Measurements from ENCODE around the gene PSMB10. TPM values are rescaled to one million over a fixed set of nuclear protein-coding genes. Genes with fewer than 3 reads are reported as not detected.

PSMB10 gene
- total RNA-seq: 100 to 1,000 TPM; 118 to 214 (median 165) TPM
- 209 TPM for total RNA-seq (2013)
- 13.7 to 54.5 (median 29.0) reads per million in 29 experiments for total RNA-seq

- under 1% methylated on average over 49 of the region's 54 CpGs for WGBS (ENCODE audit: insufficient coverage)
- H3K4me1 ChIP-seq (ENCODE audit: control insufficient read depth in 1 of 2, extremely low read depth in 1 of 2, insufficient read depth in 2 of 2, low read length in 2 of 2): peaks cover 6 to 53% of the 10 kb centered on the region in 2 experiments
- Mint-ChIP-seq H3K4me1 (peaks cover 40 to 52% (median 47%) of the 10 kb centered on the region in 3 donors), H3K27me3 (no peaks in the 10 kb centered on the region), H3K9me3 (no peaks in the 10 kb centered on the region), H3K4me3 (peak within 1 kb of the TSS; percentile 98 to 99 (median 99)), H3K36me3 (peaks cover 25% of the 10 kb centered on the region), H3K27ac (peak within 1 kb of the TSS; percentile 99)
- H3K9me3 ChIP-seq: no peaks in the 10 kb centered on the region
- ChIA-PET POLR2A (interaction anchor here (0.6 to 0.7 kb wide), 4 partner anchors 43 to 1792 kb away, joined by 3 to 8 read pairs (median 3); partner anchors contain the start of gene PSKH1 (in 1 of the 2)), CTCF (interaction anchor here (0.5 to 1.5 kb wide), 5 partner anchors 130 to 455 kb away, joined by 3 to 5 read pairs (median 4); partner anchors contain the start of genes ACD (in 1 of the 2), ATP6V0D1 (in 1 of the 2), RANBP10 (in 1 of the 2) and TSNAXIP1 (in 1 of the 2))
- H3K27me3 ChIP-seq (replicated peaks in 1 of 2; ENCODE audit: control insufficient read depth in 2 of 2, extremely low read depth in 1 of 2, insufficient read depth in 2 of 2, low read length in 1 of 2): no peaks in the 10 kb centered on the region
- DNase-seq (peak in 23 of 35 experiments; percentile 13 to 68 (median 34)), ATAC-seq (replicated peaks in 1 of 4) (peak; percentile 4 to 11 (median 6))
- H3K36me3 ChIP-seq (ENCODE audit: control insufficient read depth in 2 of 2, extremely low read depth in 1 of 2, insufficient read depth in 1 of 2, low read length in 1 of 2): peaks cover 8 to 35% of the 10 kb centered on the region in 2 donors
- H3K27ac ChIP-seq (ENCODE audit: low read length): peak within 1 kb of the TSS; percentile 82
- peak within 1 kb of the TSS; percentile 95 to 97 for H3K4me3 ChIP-seq (ENCODE audit: control insufficient read depth in 1 of 2, extremely low read depth in 1 of 2, low read length in 1 of 2)
Measured at GRCh38 chr16:67936124-67936879, at the start of gene PSMB10. Gene PSMB10, minus strand, starts transcription at chr16:67936850. Its CDS starts 101 bp downstream, at chr16:67936749.

GRCh38 chr16:67982011-67982696 is 45.5 kb upstream of the PSMB10 start:
- Mint-ChIP-seq H3K27me3 (peaks cover 0 to 1% of the 10 kb centered on the region in 2 donors), H3K27ac (no peak overlapping the region), H3K4me1 (peaks cover 23 to 26% (median 25%) of the 10 kb centered on the region in 3 donors), H3K9me3 (no peaks in the 10 kb centered on the region), H3K4me3 (no peak overlapping the region), H3K36me3 (no peaks in the 10 kb centered on the region)
- no peak overlapping the region for H3K4me3 ChIP-seq (ENCODE audit: control insufficient read depth in 1 of 2, extremely low read depth in 1 of 2, low read length in 1 of 2)
- no peaks in the 10 kb centered on the region for H3K36me3 ChIP-seq (ENCODE audit: control insufficient read depth in 2 of 2, extremely low read depth in 1 of 2, insufficient read depth in 1 of 2, low read length in 1 of 2)
- no peak for ATAC-seq (replicated peaks in 1 of 4)
- ChIA-PET POLR2A (no interaction called here), CTCF (interaction anchor here in 1 of 2 donors (0.6 kb wide), 1 partner anchor 153 kb away, joined by 8 read pairs; no protein-coding TSS in a partner anchor)
- 95% methylated on average over 34 of the region's 49 CpGs for WGBS (ENCODE audit: insufficient coverage)
- H3K4me1 ChIP-seq (ENCODE audit: control insufficient read depth in 1 of 2, extremely low read depth in 1 of 2, insufficient read depth in 2 of 2, low read length in 2 of 2): peaks cover 8 to 27% of the 10 kb centered on the region in 2 experiments
- no peak overlapping the region for H3K27ac ChIP-seq (ENCODE audit: low read length)
- peaks cover 0 to 11% of the 10 kb centered on the region in 2 experiments for H3K27me3 ChIP-seq (replicated peaks in 1 of 2; ENCODE audit: control insufficient read depth in 2 of 2, extremely low read depth in 1 of 2, insufficient read depth in 2 of 2, low read length in 1 of 2)
- DNase-seq: no peak
- H3K9me3 ChIP-seq: no peaks in the 10 kb centered on the region

- Mint-ChIP-seq H3K4me1 (peaks cover 23 to 26% (median 25%) of the 10 kb centered on the region in 3 donors), H3K4me3 (no peak within 1 kb of the TSS), H3K9me3 (no peaks in the 10 kb centered on the region), H3K36me3 (no peaks in the 10 kb centered on the region), H3K27me3 (peaks cover 0 to 1% of the 10 kb centered on the region in 2 donors), H3K27ac (no peak within 1 kb of the TSS)
- Histone ChIP-seq H3K9me3 (no peaks in the 10 kb centered on the region), H3K36me3 (ENCODE audit: control insufficient read depth in 2 of 2, extremely low read depth in 1 of 2, insufficient read depth in 1 of 2, low read length in 1 of 2) (no peaks in the 10 kb centered on the region), H3K27ac (ENCODE audit: low read length) (no peak within 1 kb of the TSS), H3K27me3 (replicated peaks in 1 of 2; ENCODE audit: control insufficient read depth in 2 of 2, extremely low read depth in 1 of 2, insufficient read depth in 2 of 2, low read length in 1 of 2) (peaks cover 0 to 17% of the 10 kb centered on the region in 2 experiments), H3K4me3 (ENCODE audit: control insufficient read depth in 1 of 2, extremely low read depth in 1 of 2, low read length in 1 of 2) (no peak within 1 kb of the TSS), H3K4me1 (ENCODE audit: control insufficient read depth in 1 of 2, extremely low read depth in 1 of 2, insufficient read depth in 2 of 2, low read length in 2 of 2) (peaks cover 8 to 23% of the 10 kb centered on the region in 2 experiments)
- DNase-seq (peak in 3 of 35 experiments; percentile 23 to 43 (median 38)), ATAC-seq (replicated peaks in 1 of 4) (peak in 1 of 4 experiments; percentile 17)
- CTCF ChIA-PET: no interaction called here
- POLR2A ChIA-PET: no interaction called here
- WGBS (ENCODE audit: insufficient coverage): 79% methylated on average over 41 of the region's 62 CpGs
Measured at GRCh38 chr16:67979955-67980678, 43.5 kb upstream of the PSMB10 start, which contains the start of gene DPEP3. Gene DPEP3, minus strand, starts transcription at chr16:67980499. Its CDS starts 119 bp downstream, at chr16:67980380.

- H3K27ac ChIP-seq (ENCODE audit: low read length): no peak overlapping the region
- no peaks in the 10 kb centered on the region for H3K4me1 ChIP-seq (ENCODE audit: control insufficient read depth in 1 of 2, extremely low read depth in 1 of 2, insufficient read depth in 2 of 2, low read length in 2 of 2)
- POLR2A ChIA-PET: no interaction called here
- ATAC-seq (replicated peaks in 1 of 4) (no peak), DNase-seq (no peak)
- 78% methylated on average over 6 of the region's 9 CpGs for WGBS (ENCODE audit: insufficient coverage)
- no peak overlapping the region for H3K4me3 ChIP-seq (ENCODE audit: control insufficient read depth in 1 of 2, extremely low read depth in 1 of 2, low read length in 1 of 2)
- Mint-ChIP-seq H3K27me3 (peaks cover 0 to 1% of the 10 kb centered on the region in 2 donors), H3K4me3 (no peak overlapping the region), H3K4me1 (peaks cover under 1 to 3% (median 1%) of the 10 kb centered on the region in 3 donors), H3K36me3 (no peaks in the 10 kb centered on the region), H3K27ac (no peak overlapping the region), H3K9me3 (no peaks in the 10 kb centered on the region)
- no peaks in the 10 kb centered on the region for H3K9me3 ChIP-seq
- H3K36me3 ChIP-seq (ENCODE audit: control insufficient read depth in 2 of 2, extremely low read depth in 1 of 2, insufficient read depth in 1 of 2, low read length in 1 of 2): no peaks in the 10 kb centered on the region
- CTCF ChIA-PET: interaction anchor here (0.5 to 0.6 kb wide), 2 partner anchors 28 to 162 kb away, joined by 3 to 7 read pairs; no protein-coding TSS in a partner anchor
- peaks cover 0 to 17% of the 10 kb centered on the region in 2 experiments for H3K27me3 ChIP-seq (replicated peaks in 1 of 2; ENCODE audit: control insufficient read depth in 2 of 2, extremely low read depth in 1 of 2, insufficient read depth in 2 of 2, low read length in 1 of 2)
Measured at GRCh38 chr16:67977469-67978227, 41.0 kb upstream of the PSMB10 start.

- no peaks in the 10 kb centered on the region for H3K9me3 Mint-ChIP-seq
- Histone ChIP-seq H3K4me3 (ENCODE audit: control insufficient read depth in 1 of 2, extremely low read depth in 1 of 2, low read length in 1 of 2) (no peak overlapping the region), H3K27ac (ENCODE audit: low read length) (no peak overlapping the region), H3K27me3 (replicated peaks in 1 of 2; ENCODE audit: control insufficient read depth in 2 of 2, extremely low read depth in 1 of 2, insufficient read depth in 2 of 2, low read length in 1 of 2) (peaks cover 0 to 17% of the 10 kb centered on the region in 2 experiments), H3K36me3 (ENCODE audit: control insufficient read depth in 2 of 2, extremely low read depth in 1 of 2, insufficient read depth in 1 of 2, low read length in 1 of 2) (no peaks in the 10 kb centered on the region), H3K4me1 (ENCODE audit: control insufficient read depth in 1 of 2, extremely low read depth in 1 of 2, insufficient read depth in 2 of 2, low read length in 2 of 2) (no peaks in the 10 kb centered on the region), H3K9me3 (no peaks in the 10 kb centered on the region)
- no peak for ATAC-seq (replicated peaks in 1 of 4)
- 77% methylated on average over 4 of the region's 5 CpGs for WGBS (ENCODE audit: insufficient coverage)
- H3K4me1 Mint-ChIP-seq: no peaks in the 10 kb centered on the region
- H3K36me3 Mint-ChIP-seq: no peaks in the 10 kb centered on the region
- no peak overlapping the region for H3K4me3 Mint-ChIP-seq
- ChIA-PET POLR2A (no interaction called here), CTCF (no interaction called here)
- no peak for DNase-seq
- peaks cover 0 to 1% of the 10 kb centered on the region in 2 donors for H3K27me3 Mint-ChIP-seq
- no peak overlapping the region for H3K27ac Mint-ChIP-seq
Measured at GRCh38 chr16:67977005-67977404, 40.4 kb upstream of the PSMB10 start.
